AG04450 (cell line): Measurements from ENCODE around the gene DNAJC9. TPM values are rescaled to one million over a fixed set of nuclear protein-coding genes. Genes with fewer than 3 reads are reported as not detected.

Experiments
- CTCF ChIA-PET: fragments of 300-600, 350-600 bp; formaldehyde crosslinking; extraction: SDS; loops from one replicate; lab custom pipeline; 2022; ENCODE audit warnings: antibody characterized with exemption, inconsistent platforms; lab: Charles Lee
- POLR2A ChIA-PET: fragments of 350-600 bp; formaldehyde crosslinking; extraction: SDS; loops from one replicate; lab custom pipeline; 2021; ENCODE audit warnings: antibody characterized with exemption, inconsistent platforms; lab: Yijun Ruan, JAX
- DNase-seq: peaks from one replicate; pipeline ENCODE4 v3.0.0-alpha.2; 2011; ENCODE audit warnings: low read depth, low spot score
- H3K27ac ChIP-seq: one replicate; pipeline ENCODE4 v1.5.1; 2012; ENCODE audit warnings: low read depth, low read length, control low read depth
- H3K27me3 ChIP-seq: one replicate; pipeline ENCODE4 v1.6.0; 2012; ENCODE audit warnings: low read length; ENCODE audit not compliant: control insufficient read depth, insufficient read depth
- H3K4me3 ChIP-seq: 2 replicates; pipeline ENCODE4 v1.5.1; 2011; ENCODE audit warnings: mild to moderate bottlenecking, low read depth, low read length, control low read depth
- H3K9me3 ChIP-seq: 2 replicates; pipeline ENCODE4 v1.5.1; 2012; ENCODE audit warnings: low read length; ENCODE audit not compliant: control insufficient read depth, insufficient read depth
- polyA plus RNA-seq: library from polyadenylated mRNA; depleted of rRNA; stranded (reverse); fragments of >200 nt; gene quantifications from 2 replicates; pipeline ENCODE4 v1.2.3, GENCODE V29; 2011; rRNA removed
- small RNA-seq: library from RNA; depleted of rRNA; stranded (forward); fragments of <200 nt; gene quantifications from one replicate; pipeline ENCODE3, GENCODE V24; 2012; ENCODE audit warnings: low read depth; ENCODE audit not compliant: insufficient read length
- TF ChIP-seq, protein P1 (sequence below): IDR thresholded peaks from 2 replicates; pipeline ENCODE4 v1.5.1; 2011; ENCODE audit warnings: low read depth, low read length, control low read depth, inconsistent platforms

DNAJC9 gene
- polyA plus RNA-seq, 1 experiment = 18.7 TPM

- CTCF ChIA-PET = no interaction called here
- H3K9me3 ChIP-seq = peaks cover 4% of the 10 kb centered on the region; the same call in 1 of the 2 replicates
- no peak overlapping the region for H3K27ac ChIP-seq
- H3K4me3 ChIP-seq = no peak overlapping the region
- H3K27me3 ChIP-seq = no peaks in the 10 kb centered on the region
- no peak for DNase-seq
- POLR2A ChIA-PET = no interaction called here
- TF ChIP-seq, protein P1, sequence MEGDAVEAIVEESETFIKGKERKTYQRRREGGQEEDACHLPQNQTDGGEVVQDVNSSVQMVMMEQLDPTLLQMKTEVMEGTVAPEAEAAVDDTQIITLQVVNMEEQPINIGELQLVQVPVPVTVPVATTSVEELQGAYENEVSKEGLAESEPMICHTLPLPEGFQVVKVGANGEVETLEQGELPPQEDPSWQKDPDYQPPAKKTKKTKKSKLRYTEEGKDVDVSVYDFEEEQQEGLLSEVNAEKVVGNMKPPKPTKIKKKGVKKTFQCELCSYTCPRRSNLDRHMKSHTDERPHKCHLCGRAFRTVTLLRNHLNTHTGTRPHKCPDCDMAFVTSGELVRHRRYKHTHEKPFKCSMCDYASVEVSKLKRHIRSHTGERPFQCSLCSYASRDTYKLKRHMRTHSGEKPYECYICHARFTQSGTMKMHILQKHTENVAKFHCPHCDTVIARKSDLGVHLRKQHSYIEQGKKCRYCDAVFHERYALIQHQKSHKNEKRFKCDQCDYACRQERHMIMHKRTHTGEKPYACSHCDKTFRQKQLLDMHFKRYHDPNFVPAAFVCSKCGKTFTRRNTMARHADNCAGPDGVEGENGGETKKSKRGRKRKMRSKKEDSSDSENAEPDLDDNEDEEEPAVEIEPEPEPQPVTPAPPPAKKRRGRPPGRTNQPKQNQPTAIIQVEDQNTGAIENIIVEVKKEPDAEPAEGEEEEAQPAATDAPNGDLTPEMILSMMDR = no peak
Measured at GRCh38 chr10:73205081-73205480, 42.0 kb downstream of the DNAJC9 start.

Small RNA genes lying within 50 kb of the gene (small RNA-seq; reads per million reads assigned to genes)
- gene RF00019 (not detected), gene RNU6-833P (not detected)

Other genes with a start within 250 kb of the DNAJC9 start
- gene P4HA1, start 150.4 kb downstream of the DNAJC9 start, polyA plus RNA-seq = 176 and 245 TPM in 2 replicates
- gene NUDT13, start 136.8 kb downstream of the DNAJC9 start, polyA plus RNA-seq = 1.4 TPM in 2 replicates
- gene ECD, start 79.2 kb downstream of the DNAJC9 start, polyA plus RNA-seq = 36.1 and 43.9 TPM in 2 replicates
- 35.8 and 42.9 TPM in 2 replicates for gene FAM149B1, start 79.1 kb downstream of the DNAJC9 start, polyA plus RNA-seq
- 67.7 and 77.8 TPM in 2 replicates for gene MRPS16, start 5.4 kb upstream of the DNAJC9 start, polyA plus RNA-seq
- gene CFAP70, start 111.6 kb upstream of the DNAJC9 start, polyA plus RNA-seq = 0.16 and 0.24 TPM in 2 replicates
- gene ANXA7, start 166.8 kb upstream of the DNAJC9 start, polyA plus RNA-seq = 117 TPM in 2 replicates
- 1.2 and 1.4 TPM in 2 replicates for gene MSS51, start 186.3 kb upstream of the DNAJC9 start, polyA plus RNA-seq
- 35.9 and 41.8 TPM in 2 replicates for gene PPP3CB, start 248.8 kb upstream of the DNAJC9 start, polyA plus RNA-seq